ENCODE measurements around the gene EEPD1. TPM values are rescaled to one million over a fixed set of nuclear protein-coding genes. Genes with fewer than 3 reads are reported as not detected.

Gene EEPD1
- total RNA-seq, 1 donor from 2014 or later, result 19.3 TPM

- no peak for DNase-seq (ENCODE audit: low spot score)
- intact Hi-C loops (cut with DNase I), result no loop called here
- ATAC-seq, result no peak
Observed at GRCh38 chr7:36336390-36336789, 183.3 kb downstream of the EEPD1 start.

- intact Hi-C loops (cut with DNase I), result no loop called here
- no peak for ATAC-seq
- DNase-seq (ENCODE audit: low spot score), result no peak
Observed at GRCh38 chr7:36338256-36338655, 185.2 kb downstream of the EEPD1 start.

GRCh38 chr7:36343548-36343947 lies 190.5 kb downstream of the EEPD1 start:
- no peak for ATAC-seq
- intact Hi-C loops (cut with DNase I), result no loop called here
- no peak for DNase-seq (ENCODE audit: low spot score)

- DNase-seq (ENCODE audit: low spot score) (no peak), ATAC-seq (no peak)
- intact Hi-C loops (cut with DNase I), result no loop called here
Observed at GRCh38 chr7:36344622-36345021, 191.6 kb downstream of the EEPD1 start.

GRCh38 chr7:36346260-36346831 lies 193.3 kb downstream of the EEPD1 start:
- no peak for ATAC-seq

GRCh38 chr7:36348256-36348655 lies 195.2 kb downstream of the EEPD1 start:
- ATAC-seq (no peak), DNase-seq (ENCODE audit: low spot score) (no peak)
- intact Hi-C loops (cut with DNase I), result no loop called here

More at GRCh38 chr7:36346260-36346831, 193.3 kb downstream of the EEPD1 start:
- DNase-seq (ENCODE audit: low spot score), result no peak
- intact Hi-C loops (cut with DNase I), result no loop called here

- no peak for DNase-seq (ENCODE audit: low spot score)
- intact Hi-C loops (cut with DNase I), result no loop called here
Observed at GRCh38 chr7:36348771-36349170, 195.7 kb downstream of the EEPD1 start.

GRCh38 chr7:36349626-36350025 lies 196.6 kb downstream of the EEPD1 start:
- intact Hi-C loops (cut with DNase I), result no loop called here
- ATAC-seq (no peak), DNase-seq (ENCODE audit: low spot score) (no peak)

More at GRCh38 chr7:36348771-36349170, 195.7 kb downstream of the EEPD1 start:
- ATAC-seq, result no peak

Other genes with a start within 250 kb of the EEPD1 start
- gene ANLN, start 236.6 kb downstream of the EEPD1 start, total RNA-seq, result 2.4 TPM

All from sciatic nerve (tissue), 2 donors.